HEK293 (cell line): ENCODE measurements around the gene NDST1.

Experiments used
- CTCF ChIA-PET: fragments of 350-600 bp; formaldehyde crosslinking; extraction: SDS; loops from one replicate; lab custom pipeline; 2021; ENCODE audit warnings: antibody characterized with exemption; lab: Yijun Ruan, JAX
- POLR2A ChIA-PET: fragments of 300-600 bp; formaldehyde crosslinking; extraction: SDS; loops from one replicate; lab custom pipeline; 2020; ENCODE audit warnings: antibody characterized with exemption, inconsistent platforms; lab: Yijun Ruan, JAX
- H3K27ac ChIP-seq: fragments of 200-500 bp; sonication (Bioruptor generic); 2 replicates; pipeline ENCODE4 v1.5.1; 2014; ENCODE audit warnings: low read depth, low read length, control low read depth, inconsistent platforms; ENCODE audit errors: extremely low read depth
- H3K36me3 ChIP-seq, 2 experiments: fragments of 200-500 bp in 1 of 2; sonication (Bioruptor generic) in 1 of 2; 1 replicate in 1 of 2; 2 replicates in 1 of 2; pipeline ENCODE4 v1.5.1; 2014 to 2017; ENCODE audit warnings: inconsistent platforms in 2 of 2, low read length in 2 of 2; ENCODE audit not compliant: control insufficient read depth in 2 of 2, insufficient read depth in 1 of 2
- H3K4me1 ChIP-seq: fragments of 200-500 bp; sonication (Bioruptor generic); 2 replicates; pipeline ENCODE4 v1.5.1; 2014; ENCODE audit warnings: mild to moderate bottlenecking, low read length, inconsistent platforms; ENCODE audit not compliant: control insufficient read depth, insufficient read depth
- H3K4me3 ChIP-seq: 2 replicates; pipeline ENCODE4 v1.5.1; 2011; ENCODE audit warnings: low read depth, mild to moderate bottlenecking, control low read depth, low read length, moderate library complexity
- H3K9me3 ChIP-seq: fragments of 200-500 bp; sonication (Bioruptor generic); 2 replicates; pipeline ENCODE4 v1.5.1; 2014; ENCODE audit warnings: low read depth, low read length, inconsistent platforms; ENCODE audit not compliant: control insufficient read depth, insufficient read depth
- BCL11A ChIP-seq: fragments of 450-650 bp; formaldehyde crosslinking; IDR thresholded peaks from 2 replicates; pipeline ENCODE4 v1.5.1; 2016; ENCODE audit warnings: low read depth, missing biosample characterization, missing genetic modification characterization
- CTCF ChIP-seq: fragments of 450-650 bp; formaldehyde crosslinking; IDR thresholded peaks from 2 replicates; pipeline ENCODE4 v1.5.1; 2016; ENCODE audit warnings: missing biosample characterization, missing genetic modification characterization
- GLI4 ChIP-seq: fragments of 450-650 bp; formaldehyde crosslinking; IDR thresholded peaks from 2 replicates; pipeline ENCODE4 v1.5.1; 2016; ENCODE audit warnings: missing biosample characterization, missing genetic modification characterization
- HOXD13 ChIP-seq: sonication (generic); formaldehyde crosslinking; IDR thresholded peaks from 2 replicates; pipeline ENCODE4 v1.8.0; 2022; ENCODE audit warnings: missing genetic modification reagents, borderline replicate concordance
- KLF7 ChIP-seq: fragments of 450-650 bp; formaldehyde crosslinking; IDR thresholded peaks from 2 replicates; pipeline ENCODE4 v1.5.1; 2016; ENCODE audit warnings: missing biosample characterization, missing genetic modification characterization, borderline replicate concordance
- REST ChIP-seq: fragments of 450-650 bp; formaldehyde crosslinking; IDR thresholded peaks from 2 replicates; pipeline ENCODE4 v1.5.1; 2016; ENCODE audit warnings: missing biosample characterization, missing genetic modification characterization
- TCF7L2 ChIP-seq: IDR thresholded peaks from 2 replicates; pipeline ENCODE4 v1.6.1; 2011; ENCODE audit warnings: low read depth, mild to moderate bottlenecking, inconsistent platforms, low read length, moderate library complexity, borderline replicate concordance
- ZNF112 ChIP-seq: fragments of 450-650 bp; formaldehyde crosslinking; IDR thresholded peaks from 2 replicates; pipeline ENCODE4 v1.5.0; 2017; ENCODE audit warnings: missing biosample characterization, missing genetic modification characterization
- ZNF114 ChIP-seq: fragments of 450-650 bp; formaldehyde crosslinking; IDR thresholded peaks from 2 replicates; pipeline ENCODE4 v1.5.0; 2017; ENCODE audit warnings: missing biosample characterization, missing genetic modification characterization
- ZNF16 ChIP-seq: fragments of 450-650 bp; formaldehyde crosslinking; IDR thresholded peaks from 2 replicates; pipeline ENCODE4 v1.5.1; 2016; ENCODE audit warnings: low read depth, missing biosample characterization, missing genetic modification characterization
- ZNF274 ChIP-seq, 2 experiments: fragments of 200-500 bp in 1 of 2; fragments of 450-650 bp in 1 of 2; sonication (Bioruptor generic) in 1 of 2; formaldehyde crosslinking in 1 of 2; IDR thresholded peaks; 2 replicates each; pipeline versions ENCODE4 v1.5.1 to v1.6.1; 2014 to 2016; ENCODE audit warnings: borderline replicate concordance in 1 of 2, inconsistent platforms in 1 of 2, low read length in 1 of 2, missing biosample characterization in 1 of 2, missing genetic modification characterization in 1 of 2
- ZNF335 ChIP-seq: fragments of 450-650 bp; formaldehyde crosslinking; conservative IDR thresholded peaks from 2 replicates; pipeline ENCODE4 v1.5.1; 2016; ENCODE audit warnings: missing biosample characterization, missing genetic modification characterization
- ZNF341 ChIP-seq: fragments of 450-650 bp; formaldehyde crosslinking; IDR thresholded peaks from 2 replicates; pipeline ENCODE4; 2016; ENCODE audit warnings: low read depth, missing biosample characterization, missing genetic modification characterization
- ZNF366 ChIP-seq: fragments of 450-650 bp; formaldehyde crosslinking; conservative IDR thresholded peaks from 2 replicates; pipeline ENCODE4 v1.5.1; 2016; ENCODE audit warnings: missing biosample characterization, missing genetic modification characterization
- ZNF449 ChIP-seq: fragments of 450-650 bp; formaldehyde crosslinking; IDR thresholded peaks from 2 replicates; pipeline ENCODE4 v1.5.1; 2017; ENCODE audit warnings: missing biosample characterization, mild to moderate bottlenecking, missing genetic modification characterization, moderate library complexity
- ZNF561 ChIP-seq: fragments of 450-650 bp; IDR thresholded peaks from 2 replicates; pipeline ENCODE4 v1.5.1; 2018; ENCODE audit warnings: missing biosample characterization, missing genetic modification characterization, borderline replicate concordance
- ZNF624 ChIP-seq: fragments of 450-650 bp; formaldehyde crosslinking; IDR thresholded peaks from 2 replicates; pipeline ENCODE4 v1.5.1; 2017; ENCODE audit warnings: missing biosample characterization, missing genetic modification characterization
- ZNF626 ChIP-seq: fragments of 450-650 bp; sonication (Bioruptor Pico); formaldehyde crosslinking; IDR thresholded peaks from 2 replicates; pipeline ENCODE4 v1.5.1; 2018; ENCODE audit warnings: missing biosample characterization, missing genetic modification characterization, inconsistent platforms
- ZNF670 ChIP-seq: fragments of 450-650 bp; formaldehyde crosslinking; IDR thresholded peaks from 2 replicates; pipeline ENCODE4 v1.5.1; 2016; ENCODE audit warnings: missing biosample characterization, missing genetic modification characterization, low read depth
- ZNF776 ChIP-seq: fragments of 450-650 bp; formaldehyde crosslinking; IDR thresholded peaks from 2 replicates; pipeline ENCODE4 v1.5.0; 2017; ENCODE audit warnings: missing biosample characterization, missing genetic modification characterization, borderline replicate concordance
- TF ChIP-seq, protein P1 (sequence below): fragments of 450-650 bp; formaldehyde crosslinking; IDR thresholded peaks from 2 replicates; pipeline ENCODE4 v1.5.0; 2017; ENCODE audit warnings: missing biosample characterization, missing genetic modification characterization, borderline replicate concordance

The NDST1 gene

GRCh38 chr5:150490296-150490669 lies 17.6 kb upstream of the NDST1 start:
- Histone ChIP-seq H3K36me3 (peaks cover 0 to 5% of the 10 kb centered on the region in 2 experiments; a peak in 2 of 3 replicates), H3K27ac (no peak overlapping the region), H3K9me3 (no peaks in the 10 kb centered on the region), H3K4me3 (no peak overlapping the region), H3K4me1 (peaks cover 23% of the 10 kb centered on the region)
- ChIA-PET CTCF (interaction anchor here (0.9 to 1.6 kb wide), 3 partner anchors 33 to 66 kb away, joined by 3 to 8 read pairs (median 3); no protein-coding TSS in a partner anchor), POLR2A (interaction anchor here (1.3 kb wide), 1 partner anchor 41 kb away, joined by 4 read pairs; the partner anchor contains the start of gene RPS14)
- TF ChIP-seq GLI4 (tag by site-specific recombination) (no peak), HOXD13 (CRISPR knock-in tag) (no peak), ZNF626 (tag by site-specific recombination) (no peak), ZNF335 (tag by site-specific recombination) (no peak), BCL11A (tag by site-specific recombination) (no peak)

- Histone ChIP-seq H3K9me3 (no peaks in the 10 kb centered on the region), H3K36me3 (peaks cover 0 to 5% of the 10 kb centered on the region in 2 experiments; a peak in 2 of 3 replicates), H3K4me1 (peaks cover 22% of the 10 kb centered on the region), H3K27ac (no peak overlapping the region), H3K4me3 (no peak overlapping the region)
- CTCF ChIA-PET = interaction anchor here (1.0 kb wide), 1 partner anchor 54 kb away, joined by 4 read pairs; no protein-coding TSS in a partner anchor
- TF ChIP-seq ZNF341 (tag by site-specific recombination) (0 out of 2 replicates have a peak, but pooled peaks have one; percentile 13), CTCF (tag by site-specific recombination) (no peak), ZNF112 (tag by site-specific recombination) (no peak)
- POLR2A ChIA-PET = no interaction called here
These were observed 17.2 kb upstream of the NDST1 start for GRCh38 chr5:150490754-150491153.

GRCh38 chr5:150491876-150492275 lies 16.1 kb upstream of the NDST1 start:
- POLR2A ChIA-PET = no interaction called here
- peaks cover 26% of the 10 kb centered on the region for H3K4me1 ChIP-seq
- no peak overlapping the region for H3K27ac ChIP-seq
- no peaks in the 10 kb centered on the region for H3K9me3 ChIP-seq
- no peak overlapping the region for H3K4me3 ChIP-seq
- H3K36me3 ChIP-seq = peaks cover 0 to 5% of the 10 kb centered on the region in 2 experiments; a peak in 2 of 3 replicates
- TF ChIP-seq ZNF114 = no peak
- no peak for TF ChIP-seq ZNF776 (tag by site-specific recombination)
- no peak for TF ChIP-seq ZNF561 (tag by site-specific recombination)
- TF ChIP-seq ZNF449 (tag by site-specific recombination) = no peak
- no peak for TF ChIP-seq ZNF624
- TF ChIP-seq GLI4 (tag by site-specific recombination) = no peak
- TF ChIP-seq, protein P1, sequence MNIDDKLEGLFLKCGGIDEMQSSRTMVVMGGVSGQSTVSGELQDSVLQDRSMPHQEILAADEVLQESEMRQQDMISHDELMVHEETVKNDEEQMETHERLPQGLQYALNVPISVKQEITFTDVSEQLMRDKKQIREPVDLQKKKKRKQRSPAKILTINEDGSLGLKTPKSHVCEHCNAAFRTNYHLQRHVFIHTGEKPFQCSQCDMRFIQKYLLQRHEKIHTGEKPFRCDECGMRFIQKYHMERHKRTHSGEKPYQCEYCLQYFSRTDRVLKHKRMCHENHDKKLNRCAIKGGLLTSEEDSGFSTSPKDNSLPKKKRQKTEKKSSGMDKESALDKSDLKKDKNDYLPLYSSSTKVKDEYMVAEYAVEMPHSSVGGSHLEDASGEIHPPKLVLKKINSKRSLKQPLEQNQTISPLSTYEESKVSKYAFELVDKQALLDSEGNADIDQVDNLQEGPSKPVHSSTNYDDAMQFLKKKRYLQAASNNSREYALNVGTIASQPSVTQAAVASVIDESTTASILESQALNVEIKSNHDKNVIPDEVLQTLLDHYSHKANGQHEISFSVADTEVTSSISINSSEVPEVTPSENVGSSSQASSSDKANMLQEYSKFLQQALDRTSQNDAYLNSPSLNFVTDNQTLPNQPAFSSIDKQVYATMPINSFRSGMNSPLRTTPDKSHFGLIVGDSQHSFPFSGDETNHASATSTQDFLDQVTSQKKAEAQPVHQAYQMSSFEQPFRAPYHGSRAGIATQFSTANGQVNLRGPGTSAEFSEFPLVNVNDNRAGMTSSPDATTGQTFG = no peak
- TF ChIP-seq KLF7 (tag by site-specific recombination) = no peak
- TF ChIP-seq ZNF274 (IDR thresholded peaks at IDR 0.05; ENCODE audit: low read length) = no peak
- TF ChIP-seq ZNF274 (tag by site-specific recombination; IDR thresholded peaks at IDR 0.05; ENCODE audit: borderline replicate concordance) = no peak
- TF ChIP-seq REST (tag by site-specific recombination) = no peak
- no peak for TF ChIP-seq ZNF16
- no peak for TF ChIP-seq ZNF670 (tag by site-specific recombination)
- TF ChIP-seq TCF7L2 = no peak
- TF ChIP-seq ZNF366 (tag by site-specific recombination) = no peak
- CTCF ChIA-PET = interaction anchor here (0.9 to 1.0 kb wide), 2 partner anchors 53 to 54 kb away, joined by 3 to 4 read pairs; no protein-coding TSS in a partner anchor
